Activated CD4-positive, CD25-positive, alpha-beta regulatory T cell (primary cell): Measurements from ENCODE around the gene MEX3C.

Experiments
- DNase-seq, 4 experiments: peaks; one replicate each; lab custom pipeline; 2025; lab: John Stamatoyannopoulos, UW

The MEX3C gene

GRCh38 chr18:51153659-51154371, 43.7 kb downstream of the MEX3C start:
- DNase-seq: peak; percentile 12 to 31 (median 21)

- peak; percentile 48 to 61 (median 50) for DNase-seq
Measured at GRCh38 chr18:51151568-51152511, 45.6 kb downstream of the MEX3C start.

GRCh38 chr18:51151185-51151567, 46.3 kb downstream of the MEX3C start:
- no peak for DNase-seq

- DNase-seq: peak in 1 of 4 experiments; percentile 1
Measured at GRCh38 chr18:51150113-51150700, 47.3 kb downstream of the MEX3C start.

- DNase-seq: no peak
Measured at GRCh38 chr18:51149670-51150069, 47.8 kb downstream of the MEX3C start.

- no peak for DNase-seq
Measured at GRCh38 chr18:51146909-51147308, 50.6 kb downstream of the MEX3C start.

GRCh38 chr18:51138936-51139335, 58.5 kb downstream of the MEX3C start:
- DNase-seq: no peak

GRCh38 chr18:51137891-51138290, 59.6 kb downstream of the MEX3C start:
- DNase-seq: no peak

GRCh38 chr18:51137026-51137729, 60.3 kb downstream of the MEX3C start:
- DNase-seq: no peak

GRCh38 chr18:51135795-51136194, 61.7 kb downstream of the MEX3C start:
- DNase-seq: no peak

GRCh38 chr18:51135364-51135763, 62.1 kb downstream of the MEX3C start:
- DNase-seq: no peak

GRCh38 chr18:51134721-51135120, 62.8 kb downstream of the MEX3C start:
- no peak for DNase-seq

- DNase-seq: no peak
Measured at GRCh38 chr18:51133580-51134160, 63.8 kb downstream of the MEX3C start.

GRCh38 chr18:51132256-51132935, 65.1 kb downstream of the MEX3C start:
- no peak for DNase-seq

GRCh38 chr18:51128533-51128932, 68.9 kb downstream of the MEX3C start:
- no peak for DNase-seq

GRCh38 chr18:51127664-51128063, 69.8 kb downstream of the MEX3C start:
- DNase-seq: no peak

- no peak for DNase-seq
Measured at GRCh38 chr18:51125976-51126375, 71.5 kb downstream of the MEX3C start.
